A549 (cell line): ENCODE measurements around the gene NFU1. TPM values are rescaled to one million over a fixed set of nuclear protein-coding genes. Genes with fewer than 3 reads are reported as not detected.
"Not testable (repeated sequence)": the region's sequence is repeated elsewhere in the genome, so short reads cannot be mapped to it uniquely, and the experiment has no call there.

Source experiments
- ATAC-seq, 2 experiments: fragments of 200-7000 bp in 1 of 2; fragments of >200 bp in 1 of 2; cut with Nextera tagmentation in 1 of 2; cut with Tn5 transposase in 1 of 2; 3 replicates each; pipeline versions ENCODE4 v1.8.0 to v1.9.1; 2018 to 2020; ENCODE audit warnings: mild to moderate bottlenecking in 1 of 2, moderate library complexity in 1 of 2
- CTCF ChIA-PET: fragments of 300-600 bp; sonication (Branson Sonifier 250); formaldehyde crosslinking; extraction: SDS; loops from one replicate; lab custom pipeline; 2021; ENCODE audit warnings: antibody characterized with exemption, inconsistent platforms; lab: Yijun Ruan, JAX
- POLR2A ChIA-PET: fragments of 350-600 bp; formaldehyde crosslinking; extraction: SDS; loops from one replicate; lab custom pipeline; 2021; ENCODE audit warnings: antibody characterized with exemption, inconsistent platforms; lab: Yijun Ruan, JAX
- DNase-seq, 2 experiments: peaks; one replicate each; pipeline versions ENCODE4 v3.0.0 to v3.0.0-alpha.2; 2011 to 2016; ENCODE audit warnings: low read depth in 1 of 2, low spot score in 1 of 2
- FAIRE-seq: peaks from 2 replicates; lab custom pipeline; 2011; peaks lifted over from hg19 to GRCh38; lab: Jason Lieb, UNC
- H3K27ac ChIP-seq, 2 experiments: fragments of >200 bp; sonication (Bioruptor Twin); formaldehyde crosslinking; 3 replicates each; pipeline ENCODE4 v1.5.1; 2016 to 2017
- H3K4me1 ChIP-seq: fragments of >200 bp; sonication (Bioruptor Twin); formaldehyde crosslinking; 3 replicates; pipeline ENCODE4 v1.6.1; 2016
- H3K4me2 ChIP-seq: fragments of >200 bp; sonication (Bioruptor Twin); formaldehyde crosslinking; 3 replicates; pipeline ENCODE4 v1.6.1; 2016
- H3K4me3 ChIP-seq: fragments of >200 bp; sonication (Bioruptor Twin); formaldehyde crosslinking; 3 replicates; pipeline ENCODE4 v1.5.1; 2016
- H3K9me3 ChIP-seq: fragments of >200 bp; sonication (Bioruptor Twin); formaldehyde crosslinking; 3 replicates; pipeline ENCODE4 v1.6.1; 2016
- BCL3 ChIP-seq: fragments of >200 bp; sonication (Bioruptor Twin); formaldehyde crosslinking; IDR thresholded peaks from 3 replicates; pipeline ENCODE4 v1.6.1; 2016
- CHD4 ChIP-seq: fragments of 200-600 bp; sonication (generic); IDR thresholded peaks from 2 replicates; pipeline ENCODE4 v1.6.1; 2016; ENCODE audit warnings: antibody characterized with exemption, mild to moderate bottlenecking, borderline replicate concordance
- E2F6 ChIP-seq: IDR thresholded peaks from 2 replicates; pipeline ENCODE4 v1.6.1; 2012; ENCODE audit warnings: low read depth, borderline replicate concordance
- EP300 ChIP-seq, 2 experiments: fragments of >200 bp; sonication (Bioruptor Twin); formaldehyde crosslinking; IDR thresholded peaks; 2 replicates in 1 of 2; 3 replicates in 1 of 2; pipeline ENCODE4 v1.6.1; 2016 to 2017
- FOSB ChIP-seq: fragments of 250-450 bp; sonication (Bioruptor Pico); IDR thresholded peaks from 2 replicates; pipeline ENCODE4 v1.5.0; 2020; ENCODE audit warnings: mild to moderate bottlenecking, moderate library complexity
- HES2 ChIP-seq: fragments of >200 bp; sonication (Bioruptor Twin); formaldehyde crosslinking; IDR thresholded peaks from 2 replicates; pipeline ENCODE4 v1.6.1; 2016
- HEYL ChIP-seq: fragments of 250-450 bp; sonication (Bioruptor Pico); IDR thresholded peaks from 2 replicates; pipeline ENCODE4 v1.8.0; 2021; ENCODE audit warnings: mild to moderate bottlenecking, moderate library complexity
- HMGXB4 ChIP-seq: fragments of 250-450 bp; sonication (Bioruptor Pico); IDR thresholded peaks from 2 replicates; pipeline ENCODE4 v1.5.0; 2021; ENCODE audit warnings: mild to moderate bottlenecking, moderate library complexity, borderline replicate concordance
- HOXB5 ChIP-seq: fragments of 250-450 bp; sonication (Bioruptor Pico); IDR thresholded peaks from 2 replicates; pipeline ENCODE4 v1.5.0; 2020; ENCODE audit warnings: mild to moderate bottlenecking, moderate library complexity
- KDM1A ChIP-seq: fragments of 200-600 bp; sonication (generic); IDR thresholded peaks from 2 replicates; pipeline ENCODE4 v1.6.1; 2016; ENCODE audit warnings: low read depth, mild to moderate bottlenecking
- MAZ ChIP-seq: fragments of 150-350 bp; IDR thresholded peaks from 2 replicates; pipeline ENCODE4 v1.6.1; 2014; ENCODE audit warnings: antibody characterized with exemption, low read depth, low read length, borderline replicate concordance
- MYC ChIP-seq: IDR thresholded peaks from 2 replicates; pipeline ENCODE4 v1.6.1; 2012; ENCODE audit warnings: mild to moderate bottlenecking, inconsistent platforms, low read length, improper control_type of control experiment, borderline replicate concordance
- NFE2L2 ChIP-seq: fragments of 150-350 bp; conservative IDR thresholded peaks from 2 replicates; pipeline ENCODE4 v1.6.1; 2014; ENCODE audit warnings: low read length
- RARB ChIP-seq: fragments of 250-450 bp; sonication (Bioruptor Pico); IDR thresholded peaks from 2 replicates; pipeline ENCODE4 v1.8.0; 2021; ENCODE audit warnings: mild to moderate bottlenecking, moderate library complexity
- RCOR1 ChIP-seq: fragments of 150-350 bp; IDR thresholded peaks from 2 replicates; pipeline ENCODE4 v1.6.1; 2014; ENCODE audit warnings: antibody characterized with exemption, low read length, low read depth
- REST ChIP-seq: fragments of 200-600 bp; sonication (generic); IDR thresholded peaks from 2 replicates; pipeline ENCODE4 v1.6.1; 2016; ENCODE audit warnings: antibody characterized with exemption, mild to moderate bottlenecking, moderate library complexity
- SMC3 ChIP-seq: fragments of >200 bp; sonication (Bioruptor Twin); formaldehyde crosslinking; IDR thresholded peaks from 3 replicates; pipeline ENCODE4 v1.6.1; 2018; ENCODE audit warnings: inconsistent platforms
- SREBF2 ChIP-seq: fragments of 450-650 bp; IDR thresholded peaks from 2 replicates; pipeline ENCODE4 v1.6.1; 2014; ENCODE audit warnings: mild to moderate bottlenecking, moderate library complexity
- ZC3H11A ChIP-seq: fragments of 450-650 bp; IDR thresholded peaks from 2 replicates; pipeline ENCODE4 v1.6.1; 2014; ENCODE audit warnings: antibody characterized with exemption, mild to moderate bottlenecking
- ZNF302 ChIP-seq: fragments of 250-450 bp; sonication (Bioruptor Pico); IDR thresholded peaks from 2 replicates; pipeline ENCODE4 v1.9.0; 2021; ENCODE audit warnings: inconsistent platforms, mild to moderate bottlenecking, moderate library complexity
- WGBS: methylation state at CpG from one replicate; pipeline ENCODE4 v1.1.6; 2017; ENCODE audit errors: missing lambda C conversion rate; 5-methylcytosine and 5-hydroxymethylcytosine counted together
- polyA plus RNA-seq, 4 experiments: library from polyadenylated mRNA; depleted of rRNA in 3 of 4; stranded (reverse); fragments of >200 nt; fragmentation: RNase III in 1 of 4; extraction: RNeasy Plus Mini Kit Qiagen cat#74134 plus additional on column Dnase treatment in 1 of 4; gene quantifications; 2 replicates in 3 of 4; 3 replicates in 1 of 4; pipeline ENCODE4 v1.2.3, GENCODE V29; 2011 to 2017

The NFU1 gene
- polyA plus RNA-seq, 2 of the 4 experiments (the other 2 are of a cell fraction): 61.4 to 99.2 TPM

- H3K27ac ChIP-seq: no peak overlapping the region
- no peak overlapping the region for H3K4me2 ChIP-seq
- FAIRE-seq: no peak
- CTCF ChIA-PET: no interaction called here
- TF ChIP-seq RCOR1 (no peak), HEYL (CRISPR knock-in tag) (no peak), MAZ (no peak), KDM1A (no peak), HES2 (no peak)
- TF ChIP-seq, all 56 proteins: peak for 0
- no peaks in the 10 kb centered on the region for H3K9me3 ChIP-seq
- DNase-seq (no peak), ATAC-seq (no peak)
- H3K4me3 ChIP-seq: no peak overlapping the region
- POLR2A ChIA-PET: no interaction called here
- H3K4me1 ChIP-seq: no peaks in the 10 kb centered on the region
These were observed 15.0 kb downstream of the NFU1 start for GRCh38 chr2:69422198-69422597.

GRCh38 chr2:69419111-69419510, 18.1 kb downstream of the NFU1 start:
- H3K4me2 ChIP-seq, H3K4me3 ChIP-seq, H3K9me3 ChIP-seq, DNase-seq, FAIRE-seq, POLR2A ChIA-PET, H3K4me1 ChIP-seq, ATAC-seq, H3K27ac ChIP-seq: not testable (repeated sequence)
- 78% methylated on average over 7 of the region's 7 CpGs for WGBS
- CTCF ChIA-PET: interaction anchor here (1.6 kb wide), 1 partner anchor 11 kb away, joined by 4 read pairs; no protein-coding TSS in a partner anchor

- no peak for FAIRE-seq
- Histone ChIP-seq H3K27ac (no peak overlapping the region), H3K4me2 (no peak overlapping the region), H3K4me3 (no peak overlapping the region), H3K4me1 (no peaks in the 10 kb centered on the region), H3K9me3 (no peaks in the 10 kb centered on the region)
- WGBS: 14% methylated on average over 1 of the region's 1 CpG
- no peak for DNase-seq
- CTCF ChIA-PET: no interaction called here
- TF ChIP-seq HMGXB4: no peak
- no peak for TF ChIP-seq MAZ
- TF ChIP-seq REST: no peak
- TF ChIP-seq FOSB (CRISPR knock-in tag): no peak
- no peak for TF ChIP-seq E2F6
- no peak for TF ChIP-seq MYC
- no peak for TF ChIP-seq SREBF2
- no peak for TF ChIP-seq HEYL (CRISPR knock-in tag)
- no peak for TF ChIP-seq RCOR1
- TF ChIP-seq HOXB5: no peak
- no peak for TF ChIP-seq RARB (CRISPR knock-in tag)
- TF ChIP-seq SMC3: no peak
- no peak for TF ChIP-seq NFE2L2
- no peak for TF ChIP-seq ZNF302 (CRISPR knock-in tag)
- no peak for TF ChIP-seq EP300 (IDR thresholded peaks at IDR 0.05)
- no peak for TF ChIP-seq CHD4
- no peak for TF ChIP-seq ZC3H11A
- TF ChIP-seq BCL3: no peak
- ATAC-seq: no peak
- POLR2A ChIA-PET: no interaction called here
These were observed 21.1 kb downstream of the NFU1 start for GRCh38 chr2:69416147-69416546.
